Stimulated activated effector memory CD8-positive, alpha-beta T cell treated with anti-CD3 and anti-CD28 coated beads, Interleukin-12 subunit alpha, Interleukin-12 subunit beta, amount 100 ng/mL, for 72 hours (primary cell): ENCODE data around the gene SLC16A11.

Experiments
- ATAC-seq: fragments of 150-1000 bp; cut with Tn5 transposase; 2 replicates; pipeline ENCODE4 v1.10.0; 2021
- DNase-seq, 2 donors: peaks; one replicate each; pipeline ENCODE4 v3.0.0; 2021 to 2022; ENCODE audit warnings: low spot score in 2 of 2
- H3K27ac Mint-ChIP-seq: one replicate; pipeline ENCODE4 v1.8.0; 2022; ENCODE audit warnings: mild to moderate bottlenecking, mixed read lengths
- H3K36me3 Mint-ChIP-seq: one replicate; pipeline ENCODE4 v1.8.0; 2022; ENCODE audit warnings: mild to moderate bottlenecking, mixed read lengths
- H3K4me1 Mint-ChIP-seq: one replicate; pipeline ENCODE4 v1.8.0; 2022; ENCODE audit warnings: mixed read lengths
- H3K4me3 Mint-ChIP-seq: one replicate; pipeline ENCODE4 v1.8.0; 2022; ENCODE audit warnings: mild to moderate bottlenecking, mixed read lengths
- H3K9me3 Mint-ChIP-seq: one replicate; pipeline ENCODE4 v1.8.0; 2022; ENCODE audit warnings: mixed read lengths

The SLC16A11 gene

GRCh38 chr17:7042501-7043181 lies 1.3 kb downstream of the SLC16A11 start:
- DNase-seq (peak; percentile 40 to 74), ATAC-seq (peak; percentile 55)
- Mint-ChIP-seq H3K4me3 (peak overlapping the region; percentile 78), H3K9me3 (no peaks in the 10 kb centered on the region), H3K36me3 (peaks cover 19% of the 10 kb centered on the region), H3K4me1 (peaks cover 49% of the 10 kb centered on the region), H3K27ac (peak overlapping the region; percentile 93)

GRCh38 chr17:7041607-7042500 lies 2.0 kb downstream of the SLC16A11 start:
- ATAC-seq (peak; percentile 48), DNase-seq (peak in 1 of 2 donors; percentile 26)
- Mint-ChIP-seq H3K4me3 (peak overlapping the region; percentile 78), H3K27ac (peak overlapping the region; percentile 93), H3K36me3 (peaks cover 16% of the 10 kb centered on the region), H3K9me3 (no peaks in the 10 kb centered on the region), H3K4me1 (peaks cover 47% of the 10 kb centered on the region)

GRCh38 chr17:7039832-7040231 lies 4.1 kb downstream of the SLC16A11 start:
- Mint-ChIP-seq H3K9me3 (no peaks in the 10 kb centered on the region), H3K4me1 (peaks cover 55% of the 10 kb centered on the region), H3K36me3 (peaks cover 26% of the 10 kb centered on the region), H3K4me3 (no peak overlapping the region), H3K27ac (peak overlapping the region; percentile 78)
- ATAC-seq: no peak
- no peak for DNase-seq

- peaks cover 26% of the 10 kb centered on the region for H3K36me3 Mint-ChIP-seq
- no peak for DNase-seq
- H3K27ac Mint-ChIP-seq: peak overlapping the region; percentile 65
- H3K4me1 Mint-ChIP-seq: peaks cover 65% of the 10 kb centered on the region
- no peaks in the 10 kb centered on the region for H3K9me3 Mint-ChIP-seq
- no peak for ATAC-seq
- peak overlapping the region; percentile 95 for H3K4me3 Mint-ChIP-seq
Measured at GRCh38 chr17:7038025-7038862, 5.6 kb downstream of the SLC16A11 start.

- Mint-ChIP-seq H3K4me1 (peaks cover 66% of the 10 kb centered on the region), H3K27ac (peak within 1 kb of the TSS; percentile 99), H3K36me3 (peaks cover 20% of the 10 kb centered on the region), H3K4me3 (peak within 1 kb of the TSS; percentile 95), H3K9me3 (no peaks in the 10 kb centered on the region)
- DNase-seq: peak; percentile 89 to 98
- peak; percentile 95 for ATAC-seq
Measured at GRCh38 chr17:7035591-7036368, 8.1 kb downstream of the SLC16A11 start, which contains the start of gene SLC16A13. Gene SLC16A13, plus strand, starts transcription at chr17:7036015. Its CDS starts 368 bp downstream, at chr17:7036383.

GRCh38 chr17:7034955-7035590 lies 8.8 kb downstream of the SLC16A11 start:
- peaks cover 73% of the 10 kb centered on the region for H3K4me1 Mint-ChIP-seq
- no peaks in the 10 kb centered on the region for H3K9me3 Mint-ChIP-seq
- peaks cover 19% of the 10 kb centered on the region for H3K36me3 Mint-ChIP-seq
- ATAC-seq: peak; percentile 71
- peak overlapping the region; percentile 99 for H3K27ac Mint-ChIP-seq
- peak overlapping the region; percentile 95 for H3K4me3 Mint-ChIP-seq
- DNase-seq: no peak

- H3K9me3 Mint-ChIP-seq: no peaks in the 10 kb centered on the region
- peak overlapping the region; percentile 86 for H3K27ac Mint-ChIP-seq
- no peaks in the 10 kb centered on the region for H3K36me3 Mint-ChIP-seq
- ATAC-seq (peak; percentile 76), DNase-seq (no peak)
- H3K4me1 Mint-ChIP-seq: peaks cover 54% of the 10 kb centered on the region
- peak overlapping the region; percentile 49 for H3K4me3 Mint-ChIP-seq
Measured at GRCh38 chr17:7029659-7030058, 14.2 kb downstream of the SLC16A11 start.

GRCh38 chr17:7029096-7029495 lies 14.8 kb downstream of the SLC16A11 start:
- H3K36me3 Mint-ChIP-seq: peaks cover 2% of the 10 kb centered on the region
- H3K27ac Mint-ChIP-seq: peak overlapping the region; percentile 86
- DNase-seq (no peak), ATAC-seq (no peak)
- no peaks in the 10 kb centered on the region for H3K9me3 Mint-ChIP-seq
- peak overlapping the region; percentile 49 for H3K4me3 Mint-ChIP-seq
- peaks cover 52% of the 10 kb centered on the region for H3K4me1 Mint-ChIP-seq

- Mint-ChIP-seq H3K27ac (peak overlapping the region; percentile 86), H3K4me3 (no peak overlapping the region), H3K36me3 (peaks cover 16% of the 10 kb centered on the region), H3K9me3 (no peaks in the 10 kb centered on the region), H3K4me1 (peaks cover 55% of the 10 kb centered on the region)
- DNase-seq (no peak), ATAC-seq (no peak)
Measured at GRCh38 chr17:7027335-7027734, 16.6 kb downstream of the SLC16A11 start.

GRCh38 chr17:7026471-7027115 lies 17.3 kb downstream of the SLC16A11 start:
- H3K4me1 Mint-ChIP-seq: peaks cover 56% of the 10 kb centered on the region
- H3K4me3 Mint-ChIP-seq: no peak overlapping the region
- H3K36me3 Mint-ChIP-seq: peaks cover 18% of the 10 kb centered on the region
- H3K27ac Mint-ChIP-seq: peak overlapping the region; percentile 40
- DNase-seq (no peak), ATAC-seq (no peak)
- no peaks in the 10 kb centered on the region for H3K9me3 Mint-ChIP-seq

GRCh38 chr17:7025245-7025644 lies 18.6 kb downstream of the SLC16A11 start:
- peaks cover 25% of the 10 kb centered on the region for H3K36me3 Mint-ChIP-seq
- peaks cover 62% of the 10 kb centered on the region for H3K4me1 Mint-ChIP-seq
- no peak overlapping the region for H3K27ac Mint-ChIP-seq
- ATAC-seq: no peak
- H3K4me3 Mint-ChIP-seq: no peak overlapping the region
- H3K9me3 Mint-ChIP-seq: no peaks in the 10 kb centered on the region
- no peak for DNase-seq

GRCh38 chr17:7024402-7024785 lies 19.5 kb downstream of the SLC16A11 start:
- Mint-ChIP-seq H3K4me1 (peaks cover 58% of the 10 kb centered on the region), H3K4me3 (no peak overlapping the region), H3K27ac (no peak overlapping the region), H3K36me3 (peaks cover 25% of the 10 kb centered on the region), H3K9me3 (no peaks in the 10 kb centered on the region)
- no peak for ATAC-seq
- DNase-seq: no peak

- Mint-ChIP-seq H3K4me1 (peaks cover 58% of the 10 kb centered on the region), H3K27ac (peak overlapping the region; percentile 96), H3K36me3 (peaks cover 25% of the 10 kb centered on the region), H3K9me3 (no peaks in the 10 kb centered on the region), H3K4me3 (peak overlapping the region; percentile 77)
- DNase-seq: peak; percentile 94 to 98
- peak; percentile 85 for ATAC-seq
Measured at GRCh38 chr17:7023576-7024401, 20.1 kb downstream of the SLC16A11 start.
